H1 (cell line): ENCODE results near the gene REPS2. TPM values are rescaled to one million over a fixed set of nuclear protein-coding genes. Genes with fewer than 3 reads are reported as not detected.
A peak's percentile ranks its signal among the peaks of the same experiment; 100 is the strongest.

Source experiments
- CTCF ChIA-PET: fragments of 300-600 bp; sonication (Branson Sonifier 250); formaldehyde crosslinking; loops from one replicate; lab custom pipeline; 2021; ENCODE audit not compliant: partially characterized antibody; lab: Charles Lee
- POLR2A ChIA-PET: fragments of 300-600 bp; sonication (Branson Sonifier 250); formaldehyde crosslinking; loops from one replicate; lab custom pipeline; 2021; ENCODE audit warnings: inconsistent platforms; ENCODE audit not compliant: partially characterized antibody; lab: Charles Lee
- DNase-seq, 2 experiments: peaks; one replicate each; pipeline versions ENCODE4 v3.0.0 to v3.0.0-alpha.2; 2010 to 2022; ENCODE audit warnings: low spot score in 2 of 2, low read depth in 1 of 2, mixed read lengths in 1 of 2
- FAIRE-seq: peaks from 2 replicates; lab custom pipeline; 2011; peaks lifted over from hg19 to GRCh38; lab: Jason Lieb, UNC
- H2AFZ ChIP-seq: 2 replicates; pipeline ENCODE4 v1.8.1; 2012; ENCODE audit warnings: low read length, inconsistent platforms
- H2AK5ac ChIP-seq: 2 replicates; pipeline ENCODE4 v1.6.1; 2013; ENCODE audit warnings: low read depth, low read length
- H2BK120ac ChIP-seq: replicated peaks from 2 replicates; pipeline ENCODE3; 2013; ENCODE audit warnings: low read depth, low read length, inconsistent platforms
- H2BK12ac ChIP-seq: 2 replicates; pipeline ENCODE4 v1.6.1; 2013; ENCODE audit warnings: low read depth, low read length
- H2BK15ac ChIP-seq: 2 replicates; pipeline ENCODE4 v1.6.1; 2013; ENCODE audit warnings: low read length
- H2BK20ac ChIP-seq: 2 replicates; pipeline ENCODE4 v1.6.1; 2013; ENCODE audit warnings: low read length
- H2BK5ac ChIP-seq: 2 replicates; pipeline ENCODE4 v1.6.1; 2013; ENCODE audit warnings: low read depth, low read length
- H3K14ac ChIP-seq: 2 replicates; pipeline ENCODE4 v1.6.1; 2013; ENCODE audit warnings: inconsistent platforms; ENCODE audit not compliant: insufficient read length
- H3K18ac ChIP-seq: 2 replicates; pipeline ENCODE4 v1.6.1; 2013; ENCODE audit warnings: low read length; ENCODE audit errors: extremely low read depth
- H3K23ac ChIP-seq: 2 replicates; pipeline ENCODE4 v1.6.1; 2013; ENCODE audit warnings: inconsistent platforms; ENCODE audit not compliant: insufficient read length
- H3K23me2 ChIP-seq: 2 replicates; pipeline ENCODE4 v1.6.1; 2013; ENCODE audit warnings: low read depth, low read length
- H3K27ac ChIP-seq: 2 replicates; pipeline ENCODE4 v1.6.1; 2011; ENCODE audit warnings: low read depth, low read length, inconsistent platforms
- H3K27me3 ChIP-seq, 4 experiments: replicated peaks in 1 of 4; 1 replicate in 1 of 4; 2 replicates in 3 of 4; pipeline versions ENCODE4 v1.6.1 to v1.8.1; 2011 to 2013; ENCODE audit warnings: low read length in 3 of 4, mild to moderate bottlenecking in 3 of 4, inconsistent platforms in 2 of 4, mixed read lengths in 2 of 4, moderate library complexity in 1 of 4; ENCODE audit not compliant: control insufficient read depth in 3 of 4, insufficient read depth in 3 of 4; ENCODE audit errors: extremely low read depth in 1 of 4
- H3K36me3 ChIP-seq, 4 experiments: 2 replicates each; pipeline versions ENCODE4 v1.6.1 to v1.8.1; 2011 to 2013; ENCODE audit warnings: mild to moderate bottlenecking in 4 of 4, low read length in 3 of 4, moderate library complexity in 2 of 4, control low read depth in 1 of 4, inconsistent platforms in 1 of 4; ENCODE audit not compliant: insufficient read depth in 4 of 4, control insufficient read depth in 2 of 4
- H3K4ac ChIP-seq: replicated peaks from 2 replicates; pipeline ENCODE3; 2013; ENCODE audit warnings: low read length, low read depth, mixed read lengths, inconsistent platforms; ENCODE audit not compliant: insufficient read length
- H3K4me1 ChIP-seq, 4 experiments: replicated peaks in 1 of 4; 1 replicate in 1 of 4; 2 replicates in 3 of 4; pipeline versions ENCODE4 v1.6.1 to v1.8.1; 2011 to 2013; ENCODE audit warnings: low read length in 3 of 4, inconsistent platforms in 2 of 4, mixed read lengths in 1 of 4; ENCODE audit not compliant: insufficient read depth in 4 of 4, control insufficient read depth in 3 of 4
- H3K4me2 ChIP-seq, 2 experiments: 2 replicates each; pipeline versions ENCODE4 v1.6.1 to v1.8.1; 2011 to 2013; ENCODE audit warnings: low read depth in 2 of 2, low read length in 2 of 2, control low read depth in 1 of 2, inconsistent platforms in 1 of 2, mild to moderate bottlenecking in 1 of 2; ENCODE audit not compliant: insufficient read depth in 1 of 2
- H3K4me3 ChIP-seq, 4 experiments: fragments of 200-600, 300-600 bp in 1 of 4; sonication (generic), shearing (Covaris generic), sonication (Bioruptor Twin) in 1 of 4; 2 replicates each; pipeline versions ENCODE4 v1.5.1 to v1.8.1; 2011 to 2016; ENCODE audit warnings: low read length in 4 of 4, low read depth in 3 of 4, control low read depth in 2 of 4, inconsistent platforms in 2 of 4, mild to moderate bottlenecking in 2 of 4, mixed read lengths in 1 of 4, moderate library complexity in 1 of 4; ENCODE audit not compliant: insufficient read depth in 2 of 4; ENCODE audit errors: extremely low read depth in 1 of 4
- H3K56ac ChIP-seq: replicated peaks from 2 replicates; pipeline ENCODE3; 2013; ENCODE audit warnings: low read depth, mild to moderate bottlenecking, mixed read lengths, low read length, inconsistent platforms; ENCODE audit not compliant: insufficient read length
- H3K79me1 ChIP-seq: 2 replicates; pipeline ENCODE4 v1.6.1; 2013; ENCODE audit warnings: low read depth, low read length, control low read depth
- H3K79me2 ChIP-seq, 2 experiments: 2 replicates each; pipeline versions ENCODE4 v1.6.1 to v1.8.1; 2012 to 2013; ENCODE audit warnings: low read length in 2 of 2, mild to moderate bottlenecking in 2 of 2, inconsistent platforms in 1 of 2; ENCODE audit not compliant: insufficient read depth in 2 of 2, control insufficient read depth in 1 of 2
- H3K9ac ChIP-seq, 4 experiments: replicated peaks in 1 of 4; 1 replicate in 1 of 4; 2 replicates in 3 of 4; pipeline versions ENCODE4 v1.6.1 to v1.8.1; 2011 to 2013; ENCODE audit warnings: low read depth in 3 of 4, low read length in 3 of 4, control low read depth in 2 of 4, mild to moderate bottlenecking in 2 of 4, moderate library complexity in 2 of 4, inconsistent platforms in 1 of 4; ENCODE audit errors: extremely low read depth in 1 of 4
- H3K9me3 ChIP-seq, 2 experiments: 2 replicates each; pipeline versions ENCODE4 v1.6.1 to v1.8.1; 2012 to 2013; ENCODE audit warnings: mild to moderate bottlenecking in 2 of 2, moderate library complexity in 2 of 2, control low read depth in 1 of 2, inconsistent platforms in 1 of 2, low read depth in 1 of 2, low read length in 1 of 2, mixed read lengths in 1 of 2; ENCODE audit not compliant: insufficient read depth in 2 of 2
- H4K20me1 ChIP-seq, 2 experiments: replicated peaks in 1 of 2; 2 replicates each; pipeline versions ENCODE3 to v1.8.1; 2011 to 2013; ENCODE audit warnings: inconsistent platforms in 2 of 2, low read length in 2 of 2, mild to moderate bottlenecking in 1 of 2; ENCODE audit not compliant: insufficient read depth in 2 of 2, control insufficient read depth in 1 of 2
- H4K5ac ChIP-seq: 2 replicates; pipeline ENCODE4 v1.6.1; 2013; ENCODE audit warnings: low read length, low read depth, mixed read lengths, inconsistent platforms; ENCODE audit not compliant: insufficient read length
- H4K8ac ChIP-seq: 2 replicates; pipeline ENCODE4 v1.8.0; 2013; ENCODE audit warnings: mild to moderate bottlenecking, moderate library complexity, low read length, inconsistent platforms; ENCODE audit not compliant: insufficient read depth; ENCODE audit errors: extremely low read depth
- H4K91ac ChIP-seq: replicated peaks from 2 replicates; pipeline ENCODE3; 2013; ENCODE audit warnings: low read length, mixed read lengths, inconsistent platforms; ENCODE audit not compliant: insufficient read length
- KDM1A ChIP-seq: fragments of 200-600, 300-600 bp; sonication (generic); IDR thresholded peaks from 2 replicates; pipeline ENCODE4 v1.7.1; 2016; ENCODE audit warnings: mild to moderate bottlenecking, low read length, borderline replicate concordance
- KDM4A ChIP-seq: IDR thresholded peaks from one replicate; pipeline ENCODE4 v1.7.1; 2012; ENCODE audit warnings: low read depth, mild to moderate bottlenecking, moderate library complexity, low read length, inconsistent platforms; ENCODE audit not compliant: severe bottlenecking
- WGBS, 2 experiments: shearing (Covaris generic) in 1 of 2; methylation state at CpG; one replicate each; pipeline versions ENCODE4 v1.1.6 to v1.1.7; 2013 to 2015; ENCODE audit warnings: low lambda C conversion rate in 2 of 2, mixed read lengths in 2 of 2, inconsistent platforms in 1 of 2, low coverage in 1 of 2, missing lambda C conversion rate in 1 of 2; ENCODE audit not compliant: insufficient replicate concordance in 2 of 2, insufficient coverage in 1 of 2, insufficient read length in 1 of 2; ENCODE audit errors: extremely low coverage in 1 of 2, missing lambda C conversion rate in 1 of 2; 5-methylcytosine and 5-hydroxymethylcytosine counted together
- polyA plus RNA-seq, 7 experiments: library from polyadenylated mRNA; depleted of rRNA in 3 of 7; stranded (reverse) in 5 of 7; unstranded in 2 of 7; fragments of >200 nt in 5 of 7; fragments of 200-250 nt in 2 of 7; gene quantifications; 1 replicate in 5 of 7; 2 replicates in 1 of 7; 4 replicates in 1 of 7; pipeline versions ENCODE4 v1.2.1 to v1.2.3, GENCODE V29; 2011 to 2013; ENCODE audit warnings: missing spikeins in 2 of 7, mixed read lengths in 2 of 7
- total RNA-seq: library from RNA; stranded (reverse); fragmentation: NEBNext Ultra II Directional; extraction: Animal tissue kit (Norgen Biotek cat#: 25700); gene quantifications from 2 replicates; pipeline ENCODE4 v1.2.1, GENCODE V29; 2021

Gene REPS2
- total and polyA plus RNA-seq, 2 of the 8 experiments (the other 6 are each of a cell fraction or from before 2014, with no cell fraction given), result 0.79 to 4.3 TPM

DNA sequence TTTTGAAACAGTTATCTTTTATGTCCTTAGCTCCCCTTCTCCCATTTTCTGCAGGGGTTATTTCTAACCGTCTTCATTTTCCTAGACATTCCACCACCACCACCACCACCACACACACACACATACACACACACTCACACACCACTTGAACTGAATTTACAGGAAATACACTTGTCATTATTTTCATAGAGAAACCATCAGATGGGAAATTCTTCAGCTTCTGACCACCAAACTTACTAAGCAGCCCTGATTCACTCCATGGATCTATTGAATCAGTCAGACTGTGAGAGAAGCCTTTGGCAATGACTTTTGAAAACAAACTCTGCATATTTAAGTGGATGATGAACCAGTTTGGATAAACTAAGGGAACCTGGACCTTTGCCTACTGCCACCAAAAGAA lies 218.5 kb downstream of the REPS2 start:
- Histone ChIP-seq H3K23me2 (no peaks in the 10 kb centered on the region), H2AFZ (no peak overlapping the region), H3K79me1 (no peaks in the 10 kb centered on the region), H3K4me2 (no peak overlapping the region), H4K91ac (no peak overlapping the region), H2BK15ac (no peak overlapping the region), H3K56ac (no peak overlapping the region), H3K14ac (no peak overlapping the region), H3K9ac (no peak overlapping the region), H3K27me3 (no peaks in the 10 kb centered on the region), H3K4me3 (no peak overlapping the region), H2BK20ac (no peak overlapping the region), H2BK120ac (no peak overlapping the region), H4K20me1 (no peaks in the 10 kb centered on the region), H3K36me3 (no peaks in the 10 kb centered on the region; a peak in 1 of 8 replicates), H3K4me1 (no peaks in the 10 kb centered on the region), H2AK5ac (no peak overlapping the region), H4K8ac (no peak overlapping the region), H3K4ac (no peak overlapping the region), H2BK12ac (no peak overlapping the region), H3K79me2 (no peaks in the 10 kb centered on the region), H4K5ac (no peak overlapping the region), H3K9me3 (peaks cover 11% of the 10 kb centered on the region in 2 experiments; a peak in 3 of 4 replicates), H2BK5ac (no peak overlapping the region), H3K23ac (no peak overlapping the region), H3K27ac (no peak overlapping the region), H3K18ac (no peak overlapping the region)
- FAIRE-seq, result peak; percentile 36
- DNase-seq, result no peak
- POLR2A ChIA-PET, result no interaction called here
- CTCF ChIA-PET, result interaction anchor here (1.0 kb wide), 1 partner anchor 43 kb away, joined by 3 read pairs; no protein-coding TSS in a partner anchor
- no CpG with 5 or more reads among the region's 1 CpG for WGBS, 2 experiments
- no peak for TF ChIP-seq KDM1A
- TF ChIP-seq KDM4A, result no peak
